CD4-positive, CD25-positive, alpha-beta regulatory T cell (primary cell): Measurements from ENCODE around the gene OSBPL2. TPM values are rescaled to one million over a fixed set of nuclear protein-coding genes. Genes with fewer than 3 reads are reported as not detected.

Experiments
- ATAC-seq, 2 donors: fragments of 150-1000 bp; cut with Tn5 transposase; one replicate each; pipeline ENCODE4 v1.10.0; 2021; ENCODE audit warnings: low read depth in 2 of 2, moderate number of reproducible peaks in 2 of 2, moderate library complexity in 1 of 2
- DNase-seq, 3 donors: peaks; one replicate each; pipeline versions ENCODE4 v3.0.0 to v3.0.0-alpha.2; 2012 to 2022; ENCODE audit warnings: mixed read lengths in 1 of 3
- H3K27ac ChIP-seq: one replicate; pipeline ENCODE4 v1.7.0; 2013; ENCODE audit warnings: mild to moderate bottlenecking, low read length; ENCODE audit not compliant: insufficient read depth, poor library complexity, severe bottlenecking
- H3K27me3 ChIP-seq: one replicate; pipeline ENCODE4 v1.7.0; 2013; ENCODE audit warnings: low read length; ENCODE audit not compliant: control insufficient read depth, insufficient read depth
- H3K36me3 ChIP-seq: one replicate; pipeline ENCODE4 v1.7.0; 2013; ENCODE audit warnings: mild to moderate bottlenecking, low read length, moderate library complexity; ENCODE audit not compliant: control insufficient read depth, insufficient read depth
- H3K4me1 ChIP-seq: 2 replicates; pipeline ENCODE4 v1.7.0; 2013; ENCODE audit warnings: mild to moderate bottlenecking, low read length; ENCODE audit not compliant: insufficient read depth, control insufficient read depth, poor library complexity, severe bottlenecking
- H3K4me3 ChIP-seq: one replicate; pipeline ENCODE4 v1.7.0; 2013; ENCODE audit warnings: low read depth, mild to moderate bottlenecking, low read length, moderate library complexity
- H3K9me3 ChIP-seq, 2 experiments: 1 replicate in 1 of 2; 2 replicates in 1 of 2; pipeline ENCODE4 v1.7.0; 2013; ENCODE audit warnings: low read length in 2 of 2, mild to moderate bottlenecking in 1 of 2, moderate library complexity in 1 of 2; ENCODE audit not compliant: control insufficient read depth in 2 of 2
- H3K27ac Mint-ChIP-seq, 3 donors: one replicate each; pipeline ENCODE4 v1.8.0; 2020 to 2022; ENCODE audit warnings: mild to moderate bottlenecking in 3 of 3, mixed read lengths in 3 of 3, moderate library complexity in 2 of 3
- H3K27me3 Mint-ChIP-seq: one replicate; pipeline ENCODE4 v1.8.0; 2022; ENCODE audit warnings: mild to moderate bottlenecking, mixed read lengths
- H3K36me3 Mint-ChIP-seq: one replicate; pipeline ENCODE4 v1.8.0; 2020; ENCODE audit warnings: mixed read lengths
- H3K4me1 Mint-ChIP-seq, 4 donors: one replicate each; pipeline ENCODE4 v1.8.0; 2020 to 2022; ENCODE audit warnings: mixed read lengths in 4 of 4, mild to moderate bottlenecking in 1 of 4
- H3K4me3 Mint-ChIP-seq, 4 donors: one replicate each; pipeline ENCODE4 v1.8.0; 2020 to 2022; ENCODE audit warnings: mild to moderate bottlenecking in 4 of 4, mixed read lengths in 4 of 4, moderate library complexity in 3 of 4
- H3K9me3 Mint-ChIP-seq, 7 donors: one replicate each; pipeline ENCODE4 v1.8.0; 2020 to 2022; ENCODE audit warnings: mixed read lengths in 7 of 7, mild to moderate bottlenecking in 3 of 7, moderate library complexity in 2 of 7
- polyA plus RNA-seq, 4 donors: library from polyadenylated mRNA; unstranded; fragments of 300-500 nt; fragmentation: Illumina TruSeq; gene quantifications; one replicate each; pipeline ENCODE4 v1.2.3, GENCODE V29; 2021
- total RNA-seq: library from RNA; stranded (reverse); gene quantifications from one replicate; pipeline ENCODE4 v1.2.3, GENCODE V29; 2022

OSBPL2 gene
- total and polyA plus RNA-seq, 5 donors from 2014 or later, result 19.3 to 85.2 (median 23.2) TPM

- no peak for DNase-seq
- no peak for ATAC-seq
- Mint-ChIP-seq H3K4me1 (peaks cover 0 to 5% (median 0%) of the 10 kb centered on the region in 4 donors), H3K4me3 (peak overlapping the region in 1 of 4 donors; percentile 38), H3K27ac (no peak overlapping the region), H3K27me3 (no peaks in the 10 kb centered on the region), H3K36me3 (peaks cover 32% of the 10 kb centered on the region), H3K9me3 (no peaks in the 10 kb centered on the region)
- Histone ChIP-seq H3K9me3 (no peaks in the 10 kb centered on the region), H3K4me3 (no peak overlapping the region), H3K27me3 (no peaks in the 10 kb centered on the region), H3K4me1 (no peaks in the 10 kb centered on the region), H3K27ac (no peak overlapping the region), H3K36me3 (peaks cover 84% of the 10 kb centered on the region)
Observed at GRCh38 chr20:62263396-62263795, 25.1 kb downstream of the OSBPL2 start.

DNA sequence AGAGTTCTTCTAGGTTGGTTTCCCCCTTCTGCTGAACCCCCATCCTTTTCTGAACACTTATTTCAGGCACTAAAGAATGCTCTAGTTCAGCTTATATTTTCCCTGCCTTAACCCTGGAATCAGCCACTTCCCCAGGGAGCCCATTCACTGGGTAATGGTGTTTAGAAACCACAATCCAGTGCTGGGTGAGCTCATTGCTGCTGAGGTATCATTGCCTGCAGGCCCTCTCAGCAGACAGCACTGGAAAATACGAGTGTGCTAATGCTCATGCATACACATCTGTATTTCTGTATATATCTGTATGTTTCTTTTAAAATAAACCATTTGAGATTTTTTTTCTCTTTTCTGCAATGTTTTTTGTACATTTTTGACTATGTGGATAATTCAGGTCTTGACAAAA, 27.0 kb downstream of the OSBPL2 start:
- Mint-ChIP-seq H3K27me3 (no peaks in the 10 kb centered on the region), H3K4me1 (peaks cover 0 to 3% (median 1%) of the 10 kb centered on the region in 4 donors), H3K27ac (peak overlapping the region in 2 of 3 donors; percentile 41 to 48), H3K36me3 (peaks cover 24% of the 10 kb centered on the region), H3K4me3 (no peak overlapping the region), H3K9me3 (no peaks in the 10 kb centered on the region)
- Histone ChIP-seq H3K36me3 (peaks cover 67% of the 10 kb centered on the region), H3K4me3 (no peak overlapping the region), H3K27ac (no peak overlapping the region), H3K27me3 (no peaks in the 10 kb centered on the region), H3K9me3 (no peaks in the 10 kb centered on the region), H3K4me1 (no peaks in the 10 kb centered on the region)
- ATAC-seq, result no peak
- DNase-seq, result no peak

- Mint-ChIP-seq H3K27me3 (no peaks in the 10 kb centered on the region), H3K4me3 (no peak overlapping the region), H3K27ac (no peak overlapping the region), H3K36me3 (peaks cover 22% of the 10 kb centered on the region), H3K9me3 (no peaks in the 10 kb centered on the region), H3K4me1 (peaks cover 0 to 3% (median 1%) of the 10 kb centered on the region in 4 donors)
- Histone ChIP-seq H3K27me3 (no peaks in the 10 kb centered on the region), H3K36me3 (peaks cover 63% of the 10 kb centered on the region), H3K27ac (no peak overlapping the region), H3K4me3 (no peak overlapping the region), H3K9me3 (no peaks in the 10 kb centered on the region), H3K4me1 (no peaks in the 10 kb centered on the region)
- ATAC-seq (no peak), DNase-seq (peak in 1 of 3 donors; percentile 16)
Observed at GRCh38 chr20:62266340-62266739, 28.0 kb downstream of the OSBPL2 start.

DNA sequence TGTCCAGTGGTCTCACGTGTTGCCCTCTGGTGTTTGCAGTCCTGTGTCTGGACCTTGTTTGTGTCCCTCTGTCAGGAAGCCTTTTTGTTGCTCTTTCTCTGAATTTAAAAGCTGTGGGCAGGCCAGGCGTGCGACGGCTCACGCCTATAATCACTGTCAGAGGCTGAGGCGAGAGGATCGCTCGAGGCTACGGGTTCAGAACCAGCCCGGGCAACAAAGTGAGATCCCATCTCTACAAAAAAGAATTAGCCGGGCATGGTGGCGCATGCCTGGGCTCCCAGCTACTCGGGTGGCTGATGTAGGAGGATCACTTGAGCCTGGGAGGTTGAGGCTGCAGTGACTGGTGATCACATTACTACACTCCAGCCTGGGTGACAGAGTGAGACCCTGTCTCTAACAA, 28.5 kb downstream of the OSBPL2 start:
- peaks cover 0 to 3% (median 1%) of the 10 kb centered on the region in 4 donors for H3K4me1 Mint-ChIP-seq
- H3K27ac ChIP-seq, result no peak overlapping the region
- H3K9me3 Mint-ChIP-seq, result no peaks in the 10 kb centered on the region
- peaks cover 17% of the 10 kb centered on the region for H3K36me3 Mint-ChIP-seq
- no peak overlapping the region for H3K4me3 Mint-ChIP-seq
- no peaks in the 10 kb centered on the region for H3K9me3 ChIP-seq
- H3K4me3 ChIP-seq, result no peak overlapping the region
- ATAC-seq, result no peak
- H3K4me1 ChIP-seq, result no peaks in the 10 kb centered on the region
- no peak for DNase-seq
- H3K27me3 Mint-ChIP-seq, result no peaks in the 10 kb centered on the region
- peaks cover 61% of the 10 kb centered on the region for H3K36me3 ChIP-seq
- no peak overlapping the region for H3K27ac Mint-ChIP-seq
- H3K27me3 ChIP-seq, result no peaks in the 10 kb centered on the region

- peaks cover 0 to 3% (median 1%) of the 10 kb centered on the region in 4 donors for H3K4me1 Mint-ChIP-seq
- H3K4me3 ChIP-seq, result no peak overlapping the region
- peaks cover 17% of the 10 kb centered on the region for H3K36me3 Mint-ChIP-seq
- no peaks in the 10 kb centered on the region for H3K27me3 Mint-ChIP-seq
- H3K36me3 ChIP-seq, result peaks cover 61% of the 10 kb centered on the region
- H3K27ac ChIP-seq, result no peak overlapping the region
- ATAC-seq (no peak), DNase-seq (no peak)
- H3K27ac Mint-ChIP-seq, result no peak overlapping the region
- no peak overlapping the region for H3K4me3 Mint-ChIP-seq
- H3K4me1 ChIP-seq, result no peaks in the 10 kb centered on the region
- H3K9me3 ChIP-seq, result no peaks in the 10 kb centered on the region
- no peaks in the 10 kb centered on the region for H3K27me3 ChIP-seq
- no peaks in the 10 kb centered on the region for H3K9me3 Mint-ChIP-seq
Observed at GRCh38 chr20:62267543-62267942, 29.2 kb downstream of the OSBPL2 start.

DNA sequence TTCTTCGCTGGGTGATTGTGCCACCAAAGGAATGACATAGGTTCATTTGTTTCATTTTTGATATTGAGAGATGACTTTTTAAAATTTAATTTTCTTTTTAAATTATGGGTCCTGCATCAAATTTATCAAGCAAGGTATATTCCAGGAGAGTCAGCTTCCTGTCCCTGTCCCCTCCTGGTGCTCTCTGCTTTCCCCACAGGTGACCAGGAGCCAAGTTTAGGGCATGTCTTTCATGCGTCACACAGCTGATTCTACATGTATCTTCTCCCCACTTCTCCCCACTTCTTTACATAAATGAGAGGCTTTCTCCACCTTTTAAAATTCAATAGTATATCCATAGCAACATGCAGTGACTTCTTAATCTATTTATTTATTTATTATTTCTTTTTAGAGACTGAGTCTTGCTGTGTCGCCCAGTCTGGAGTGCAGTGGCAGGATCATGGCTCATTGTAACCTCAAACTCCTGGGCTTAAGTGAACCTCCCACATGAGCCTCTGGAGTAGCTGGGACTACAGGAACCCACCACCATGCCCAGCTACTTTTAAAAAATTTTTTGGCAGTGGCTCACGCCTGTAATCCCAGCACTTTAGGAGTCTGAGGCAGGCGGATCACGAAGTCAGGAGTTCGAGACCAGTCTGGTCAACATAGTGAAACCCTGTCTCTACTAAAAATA, 30.0 kb downstream of the OSBPL2 start:
- H3K27me3 ChIP-seq, result no peaks in the 10 kb centered on the region
- H3K36me3 Mint-ChIP-seq, result peaks cover 23% of the 10 kb centered on the region

GRCh38 chr20:62269378-62269777, 31.1 kb downstream of the OSBPL2 start:
- Mint-ChIP-seq H3K4me1 (peaks cover 0 to 3% (median 1%) of the 10 kb centered on the region in 4 donors), H3K27ac (no peak overlapping the region), H3K9me3 (no peaks in the 10 kb centered on the region), H3K27me3 (no peaks in the 10 kb centered on the region), H3K4me3 (no peak overlapping the region), H3K36me3 (peaks cover 30% of the 10 kb centered on the region)
- Histone ChIP-seq H3K4me1 (no peaks in the 10 kb centered on the region), H3K27ac (no peak overlapping the region), H3K9me3 (no peaks in the 10 kb centered on the region), H3K36me3 (peaks cover 66% of the 10 kb centered on the region), H3K27me3 (no peaks in the 10 kb centered on the region), H3K4me3 (no peak overlapping the region)
- ATAC-seq, result no peak
- no peak for DNase-seq

More for the DNA sequence above, 30.0 kb downstream of the OSBPL2 start:
- Mint-ChIP-seq H3K9me3 (no peaks in the 10 kb centered on the region), H3K4me3 (no peak overlapping the region), H3K4me1 (peaks cover 0 to 3% (median 1%) of the 10 kb centered on the region in 4 donors), H3K27me3 (no peaks in the 10 kb centered on the region), H3K27ac (no peak overlapping the region)
- H3K36me3 ChIP-seq, result peaks cover 64% of the 10 kb centered on the region
- H3K9me3 ChIP-seq, result no peaks in the 10 kb centered on the region
- ATAC-seq (no peak), DNase-seq (no peak)
- H3K4me1 ChIP-seq, result no peaks in the 10 kb centered on the region
- no peak overlapping the region for H3K4me3 ChIP-seq
- no peak overlapping the region for H3K27ac ChIP-seq

DNA sequence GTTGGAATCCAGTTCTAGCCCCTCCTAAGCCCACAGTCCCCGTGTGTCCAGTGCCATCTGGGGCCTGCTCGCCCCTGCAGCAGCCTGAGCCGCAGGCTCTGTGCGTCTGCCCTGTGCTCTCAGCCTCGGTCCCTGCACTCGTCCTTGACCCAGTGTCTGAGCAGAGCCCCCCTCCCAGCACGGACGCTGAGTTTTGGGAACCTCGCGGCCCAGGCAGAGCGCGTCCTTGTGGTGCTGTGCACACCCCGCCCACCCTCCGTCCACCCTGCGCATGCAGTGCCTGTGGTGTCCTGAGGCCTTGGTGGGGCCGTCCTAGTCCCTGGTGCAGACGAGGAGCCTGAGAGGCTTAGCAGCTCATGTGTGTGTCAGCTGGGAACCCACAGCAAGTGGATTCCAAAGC, 31.6 kb downstream of the OSBPL2 start:
- H3K36me3 Mint-ChIP-seq, result peaks cover 30% of the 10 kb centered on the region
- no peak overlapping the region for H3K4me3 ChIP-seq

More for the DNA sequence above, 31.6 kb downstream of the OSBPL2 start:
- peaks cover 0 to 3% (median 1%) of the 10 kb centered on the region in 4 donors for H3K4me1 Mint-ChIP-seq
- H3K27me3 Mint-ChIP-seq, result no peaks in the 10 kb centered on the region
- no peak overlapping the region for H3K27ac Mint-ChIP-seq
- H3K4me3 Mint-ChIP-seq, result no peak overlapping the region
- Histone ChIP-seq H3K9me3 (no peaks in the 10 kb centered on the region), H3K36me3 (peaks cover 66% of the 10 kb centered on the region), H3K4me1 (no peaks in the 10 kb centered on the region), H3K27ac (no peak overlapping the region), H3K27me3 (no peaks in the 10 kb centered on the region)
- ATAC-seq (no peak), DNase-seq (no peak)
- H3K9me3 Mint-ChIP-seq, result no peaks in the 10 kb centered on the region
